Central memory CD8-positive, alpha-beta T cell (primary cell): ENCODE data around the gene GAGE13.
A peak's percentile ranks its signal among the peaks of the same experiment; 100 is the strongest.
"Not testable (repeated sequence)": the region's sequence is repeated elsewhere in the genome, so short reads cannot be mapped to it uniquely, and the experiment has no call there.

Source experiments
- ATAC-seq: fragments of 150-1000 bp; cut with Tn5 transposase; replicated peaks from 2 replicates; pipeline ENCODE4 v1.10.0; 2022; ENCODE audit warnings: mild to moderate bottlenecking, moderate FRiP score, moderate number of reproducible peaks; ENCODE audit not compliant: poor library complexity, severe bottlenecking; ENCODE audit errors: extremely low read depth
- DNase-seq, 2 donors: peaks; one replicate each; pipeline ENCODE4 v3.0.0; 2021; ENCODE audit warnings: low spot score in 2 of 2
- H3K27ac Mint-ChIP-seq: one replicate; pipeline ENCODE4 v1.8.0; 2022; ENCODE audit warnings: low read depth, mild to moderate bottlenecking, moderate library complexity, mixed read lengths
- H3K27me3 Mint-ChIP-seq: one replicate; pipeline ENCODE4 v1.8.0; 2022; ENCODE audit warnings: mixed read lengths
- H3K36me3 Mint-ChIP-seq: one replicate; pipeline ENCODE4 v1.8.0; 2022; ENCODE audit warnings: mild to moderate bottlenecking, moderate library complexity, mixed read lengths; ENCODE audit not compliant: insufficient read depth
- H3K4me1 Mint-ChIP-seq: one replicate; pipeline ENCODE4 v1.8.0; 2022; ENCODE audit warnings: mixed read lengths
- H3K4me3 Mint-ChIP-seq: one replicate; pipeline ENCODE4 v1.8.0; 2022; ENCODE audit warnings: mild to moderate bottlenecking, moderate library complexity, mixed read lengths
- H3K9me3 Mint-ChIP-seq: one replicate; pipeline ENCODE4 v1.8.0; 2022; ENCODE audit warnings: mixed read lengths

The GAGE13 gene

DNA sequence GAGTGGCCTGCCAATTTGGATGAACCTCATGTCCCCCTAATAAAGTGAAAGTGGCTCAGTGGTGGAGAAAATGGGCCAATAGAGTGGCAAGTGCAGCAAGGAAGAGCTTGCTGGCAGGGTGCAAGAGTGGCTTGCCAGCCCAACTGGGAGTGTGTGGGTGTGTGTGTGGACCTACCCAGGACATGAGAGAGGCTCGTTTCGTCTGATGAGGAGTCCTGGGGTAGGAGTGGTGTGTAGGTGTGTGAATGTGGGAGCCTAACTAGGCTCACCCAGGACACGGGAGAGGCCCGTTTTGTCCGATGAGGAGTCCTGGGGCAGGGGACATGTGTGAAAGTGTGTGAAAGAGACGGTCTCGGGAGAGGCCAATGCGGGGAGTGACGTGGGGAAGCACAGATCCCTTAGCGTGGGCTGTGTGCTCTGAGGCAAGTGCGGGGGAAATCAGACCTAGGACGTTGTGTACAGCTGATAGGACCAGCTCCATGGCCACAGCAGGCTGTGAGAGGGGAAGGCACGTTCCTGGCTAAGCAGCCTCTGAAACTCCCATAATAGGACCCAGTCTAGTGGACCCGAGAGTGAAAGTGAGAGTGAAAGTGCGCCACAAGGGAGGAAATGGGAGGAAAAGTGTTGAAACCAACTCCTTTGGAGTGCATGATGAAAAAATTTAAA, 22.6 kb upstream of the GAGE13 start:
- peaks cover 21% of the 10 kb centered on the region for H3K4me1 Mint-ChIP-seq
- H3K36me3 Mint-ChIP-seq, result peaks cover 7% of the 10 kb centered on the region
- ATAC-seq (peak; percentile 52), DNase-seq (no peak)
- H3K4me3 Mint-ChIP-seq, result peak overlapping the region; percentile 75
- no peaks in the 10 kb centered on the region for H3K27me3 Mint-ChIP-seq
- H3K9me3 Mint-ChIP-seq, result no peaks in the 10 kb centered on the region
- peak overlapping the region; percentile 89 for H3K27ac Mint-ChIP-seq

DNA sequence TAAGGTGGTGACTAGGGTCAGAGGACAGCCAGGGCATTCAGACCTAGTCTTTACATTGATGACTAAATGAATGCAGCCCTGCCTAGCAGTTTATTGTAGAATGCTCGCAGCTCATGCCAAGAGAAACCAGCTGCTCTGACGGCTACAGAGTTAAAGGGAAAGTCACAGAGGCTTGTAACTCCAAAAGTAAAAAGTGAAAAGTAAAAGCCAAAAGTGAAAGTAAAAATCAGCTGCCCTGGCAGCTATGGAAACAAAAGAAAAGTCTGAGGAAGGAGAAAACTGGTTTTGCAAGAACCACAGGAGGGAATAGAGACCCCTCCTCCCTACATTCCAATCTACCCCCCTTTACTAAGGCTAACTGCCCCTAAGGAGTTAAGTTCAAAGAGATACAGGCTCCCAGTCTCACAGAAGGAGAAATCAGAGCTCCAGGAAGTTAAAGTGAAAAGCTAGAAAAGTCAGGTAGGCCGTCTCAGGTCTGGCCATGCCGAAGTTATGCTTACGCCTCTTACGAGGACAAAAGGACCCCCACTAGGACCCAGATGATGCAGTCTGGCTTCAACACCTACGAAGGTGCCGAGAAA, 21.9 kb upstream of the GAGE13 start:
- Mint-ChIP-seq H3K4me1 (peaks cover 21% of the 10 kb centered on the region), H3K27ac (peak overlapping the region; percentile 89), H3K27me3 (no peaks in the 10 kb centered on the region), H3K4me3 (peak overlapping the region; percentile 75), H3K9me3 (no peaks in the 10 kb centered on the region), H3K36me3 (peaks cover 7% of the 10 kb centered on the region)
- ATAC-seq (peak; percentile 77), DNase-seq (no peak)

DNA sequence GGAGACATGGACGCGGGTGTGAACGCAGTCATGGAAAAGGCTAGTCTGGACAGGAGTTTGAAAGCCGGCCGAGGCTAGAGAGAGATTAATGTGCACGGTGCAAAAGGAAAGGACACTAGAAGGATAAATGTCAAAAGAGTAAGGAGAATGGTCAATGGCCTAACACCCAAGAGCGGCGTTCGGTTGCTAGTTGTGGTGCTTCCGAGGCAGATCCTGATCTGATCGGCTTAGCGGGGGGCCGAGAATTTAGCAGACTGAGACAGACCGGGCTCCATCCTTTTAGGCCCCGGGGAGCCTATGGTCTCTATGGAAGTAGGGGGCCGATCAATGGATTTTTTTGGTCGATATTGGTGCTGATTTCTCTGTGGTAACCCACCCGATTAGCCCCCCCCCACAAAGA, 21.0 kb upstream of the GAGE13 start:
- Mint-ChIP-seq H3K36me3 (peaks cover 7% of the 10 kb centered on the region), H3K27me3 (no peaks in the 10 kb centered on the region), H3K9me3 (no peaks in the 10 kb centered on the region), H3K4me3 (peak overlapping the region; percentile 75), H3K4me1 (peaks cover 21% of the 10 kb centered on the region), H3K27ac (peak overlapping the region; percentile 89)
- no peak for DNase-seq
- no peak for ATAC-seq

DNA sequence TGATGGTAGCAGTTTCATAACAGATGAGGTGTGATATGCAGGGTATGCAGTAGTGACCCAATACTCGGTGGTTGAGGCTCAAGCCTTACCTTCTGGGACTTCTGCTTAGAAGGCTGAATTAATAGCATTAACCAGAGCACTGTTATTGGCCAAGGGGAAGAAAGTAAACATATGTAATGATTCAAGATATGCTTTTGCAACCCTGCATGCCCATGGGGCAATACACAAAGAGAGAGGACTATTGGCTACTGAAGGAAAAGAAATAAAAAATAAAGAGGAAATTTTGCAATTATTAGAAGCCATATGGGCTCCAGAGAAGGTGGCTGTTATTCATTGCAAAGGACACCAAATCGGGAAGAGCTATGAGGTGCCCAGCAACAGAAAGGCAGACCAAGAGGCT, 19.2 kb upstream of the GAGE13 start:
- peaks cover 21% of the 10 kb centered on the region for H3K4me1 Mint-ChIP-seq
- no peak overlapping the region for H3K4me3 Mint-ChIP-seq
- no peaks in the 10 kb centered on the region for H3K9me3 Mint-ChIP-seq
- ATAC-seq, result no peak
- no peak overlapping the region for H3K27ac Mint-ChIP-seq
- no peak for DNase-seq
- peaks cover 7% of the 10 kb centered on the region for H3K36me3 Mint-ChIP-seq
- H3K27me3 Mint-ChIP-seq, result no peaks in the 10 kb centered on the region

DNA sequence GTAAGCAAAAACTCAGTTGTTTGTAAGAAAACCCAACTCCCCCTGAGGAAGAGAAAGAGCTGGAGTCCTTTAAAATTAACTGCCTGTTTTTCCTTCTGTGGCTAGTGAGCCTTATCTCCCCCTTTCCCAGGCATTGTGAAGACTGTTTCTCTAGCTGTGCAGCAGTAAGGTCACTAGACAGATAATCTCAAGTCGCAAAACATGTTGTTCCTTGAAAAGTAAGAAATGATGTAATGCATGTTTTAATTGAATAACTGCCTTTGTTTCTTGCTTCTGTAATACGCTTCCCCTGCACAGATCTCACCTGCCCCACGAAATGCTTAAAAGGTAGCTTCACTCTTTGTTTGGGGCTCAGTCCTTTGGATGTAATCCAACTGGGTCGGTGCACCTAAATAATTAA, 15.3 kb upstream of the GAGE13 start:
- no peak overlapping the region for H3K27ac Mint-ChIP-seq

DNA sequence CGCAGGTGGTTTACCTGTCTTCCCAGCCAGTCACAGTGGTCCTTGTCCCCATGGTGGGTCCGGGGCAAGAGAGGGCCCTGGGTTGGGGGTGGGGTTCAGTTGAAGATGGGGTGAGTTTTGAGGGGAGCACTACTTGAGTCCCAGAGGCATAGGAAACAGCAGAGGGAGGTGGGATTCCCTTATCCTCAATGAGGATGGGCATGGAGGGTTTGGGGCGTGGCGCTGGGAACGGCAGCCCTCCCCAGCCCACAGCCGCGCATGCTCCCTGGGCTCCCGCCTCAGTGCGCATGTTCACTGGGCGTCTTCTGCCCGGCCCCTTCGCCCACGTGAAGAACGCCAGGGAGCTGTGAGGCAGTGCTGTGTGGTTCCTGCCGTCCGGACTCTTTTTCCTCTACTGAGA, 9.6 kb upstream of the GAGE13 start, which contains the start of gene GAGE12J:
GAGE12J (plus strand) TSS at position 301 of the 400 bp plus-strand sequence. CDS start 1,157 bp downstream, outside the sequence.
- H3K4me3 Mint-ChIP-seq, H3K9me3 Mint-ChIP-seq, ATAC-seq, H3K27ac Mint-ChIP-seq, DNase-seq, H3K4me1 Mint-ChIP-seq, H3K36me3 Mint-ChIP-seq, H3K27me3 Mint-ChIP-seq: not testable (repeated sequence)

More for the DNA sequence above, 15.3 kb upstream of the GAGE13 start:
- no peaks in the 10 kb centered on the region for H3K36me3 Mint-ChIP-seq
- H3K9me3 Mint-ChIP-seq, result no peaks in the 10 kb centered on the region
- ATAC-seq, result no peak
- H3K27me3 Mint-ChIP-seq, result no peaks in the 10 kb centered on the region
- no peak overlapping the region for H3K4me3 Mint-ChIP-seq
- no peaks in the 10 kb centered on the region for H3K4me1 Mint-ChIP-seq
- no peak for DNase-seq

DNA sequence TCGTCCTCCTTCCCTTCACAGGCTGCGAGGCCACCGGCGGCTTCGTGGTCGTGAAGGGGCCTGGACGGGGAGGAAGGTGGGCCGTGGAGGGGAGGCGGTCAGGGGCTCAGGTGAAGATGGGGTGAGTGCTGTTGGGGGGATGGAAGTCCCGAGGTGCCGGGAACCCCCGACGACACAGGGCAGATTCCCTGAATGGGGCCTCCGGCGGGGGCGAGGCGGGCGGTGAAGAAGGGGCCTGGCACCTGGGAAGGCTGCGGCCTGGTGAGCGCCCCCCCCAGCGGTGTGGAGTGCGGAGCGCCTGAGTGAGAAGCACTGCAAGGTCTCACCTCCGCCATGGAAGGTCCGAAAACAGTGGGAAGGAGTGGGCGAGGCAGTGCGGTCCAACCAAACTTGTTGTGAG, 9.1 kb upstream of the GAGE13 start:
- not testable (repeated sequence) for H3K4me3 Mint-ChIP-seq, H3K36me3 Mint-ChIP-seq, ATAC-seq, H3K4me1 Mint-ChIP-seq, H3K27me3 Mint-ChIP-seq, H3K27ac Mint-ChIP-seq, H3K9me3 Mint-ChIP-seq, DNase-seq

DNA sequence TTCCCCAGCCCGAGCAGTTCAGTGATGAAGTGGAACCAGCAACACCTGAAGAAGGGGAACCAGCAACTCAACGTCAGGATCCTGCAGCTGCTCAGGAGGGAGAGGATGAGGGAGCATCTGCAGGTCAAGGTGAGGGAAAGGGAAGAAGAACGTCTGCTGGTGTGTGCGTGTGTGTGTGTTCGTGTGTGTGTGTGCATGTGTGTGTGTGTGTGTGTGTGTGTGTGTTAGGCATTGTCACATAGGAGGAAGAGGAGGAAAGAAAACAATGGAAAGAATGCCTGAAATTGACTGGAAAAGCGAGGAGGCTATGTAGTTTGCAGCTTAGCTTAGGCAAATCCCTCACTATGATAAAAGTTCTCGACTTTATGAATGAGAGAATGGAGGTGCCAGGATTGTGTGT, 7.6 kb upstream of the GAGE13 start:
- H3K4me1 Mint-ChIP-seq, H3K36me3 Mint-ChIP-seq, ATAC-seq, H3K4me3 Mint-ChIP-seq, DNase-seq, H3K27ac Mint-ChIP-seq, H3K9me3 Mint-ChIP-seq, H3K27me3 Mint-ChIP-seq: not testable (repeated sequence)

DNA sequence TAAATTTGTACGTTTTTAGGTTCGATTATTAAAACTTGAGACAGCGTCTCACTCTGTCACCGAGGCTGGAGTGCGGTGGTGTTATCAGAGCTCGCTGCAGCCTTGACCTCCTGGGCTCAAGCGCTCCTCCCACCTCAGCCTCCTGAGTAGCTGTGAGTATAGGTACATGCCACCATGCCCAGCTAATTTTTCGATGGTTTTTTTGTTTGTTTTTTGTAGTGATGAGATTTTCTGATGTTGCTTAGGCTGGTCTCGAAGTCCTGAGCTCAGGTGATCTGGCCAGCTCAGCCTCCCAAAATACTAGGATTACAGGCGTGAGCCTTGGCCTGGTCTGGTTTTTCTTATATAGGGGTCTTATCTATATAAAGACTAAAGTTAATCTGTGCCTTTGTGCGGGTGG, 961 bp upstream of the GAGE13 start:
- not testable (repeated sequence) for H3K4me1 Mint-ChIP-seq, ATAC-seq, H3K27me3 Mint-ChIP-seq, H3K9me3 Mint-ChIP-seq, H3K36me3 Mint-ChIP-seq, DNase-seq, H3K27ac Mint-ChIP-seq, H3K4me3 Mint-ChIP-seq

DNA sequence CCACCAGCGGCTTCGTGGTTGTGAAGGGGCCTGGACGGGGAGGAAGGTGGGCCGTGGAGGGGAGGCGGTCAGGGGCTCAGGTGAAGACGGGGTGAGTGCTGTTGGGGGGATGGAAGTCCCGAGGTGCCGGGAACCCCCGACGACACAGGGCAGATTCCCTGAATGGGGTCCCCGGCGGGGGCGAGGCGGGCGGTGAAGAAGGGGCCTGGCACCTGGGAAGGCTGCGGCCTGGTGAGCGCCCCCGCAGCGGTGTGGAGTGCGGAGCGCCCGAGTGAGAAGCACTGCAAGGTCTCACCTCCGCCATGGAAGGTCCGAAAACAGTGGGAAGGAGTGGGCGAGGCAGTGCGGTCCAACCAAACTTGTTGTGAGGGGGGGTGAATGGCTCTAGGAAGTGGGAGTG, 459 bp downstream of the GAGE13 start:
- H3K27me3 Mint-ChIP-seq, DNase-seq, H3K4me1 Mint-ChIP-seq, H3K9me3 Mint-ChIP-seq, H3K36me3 Mint-ChIP-seq, ATAC-seq, H3K4me3 Mint-ChIP-seq, H3K27ac Mint-ChIP-seq: not testable (repeated sequence)

DNA sequence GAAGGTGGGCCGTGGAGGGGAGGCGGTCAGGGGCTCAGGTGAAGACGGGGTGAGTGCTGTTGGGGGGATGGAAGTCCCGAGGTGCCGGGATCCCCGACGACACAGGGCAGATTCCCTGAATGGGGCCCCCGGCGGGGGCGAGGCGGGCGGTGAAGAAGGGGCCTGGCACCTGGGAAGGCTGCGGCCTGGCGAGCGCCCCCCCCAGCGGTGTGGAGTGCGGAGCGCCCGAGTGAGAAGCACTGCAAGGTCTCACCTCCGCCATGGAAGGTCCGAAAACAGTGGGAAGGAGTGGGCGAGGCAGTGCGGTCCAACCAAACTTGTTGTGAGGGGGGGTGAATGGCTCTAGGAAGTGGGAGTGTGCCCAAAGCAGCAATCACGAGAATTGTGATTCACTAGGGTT, 10.1 kb downstream of the GAGE13 start:
- DNase-seq, H3K36me3 Mint-ChIP-seq, H3K4me1 Mint-ChIP-seq, H3K9me3 Mint-ChIP-seq, H3K4me3 Mint-ChIP-seq, ATAC-seq, H3K27ac Mint-ChIP-seq, H3K27me3 Mint-ChIP-seq: not testable (repeated sequence)

DNA sequence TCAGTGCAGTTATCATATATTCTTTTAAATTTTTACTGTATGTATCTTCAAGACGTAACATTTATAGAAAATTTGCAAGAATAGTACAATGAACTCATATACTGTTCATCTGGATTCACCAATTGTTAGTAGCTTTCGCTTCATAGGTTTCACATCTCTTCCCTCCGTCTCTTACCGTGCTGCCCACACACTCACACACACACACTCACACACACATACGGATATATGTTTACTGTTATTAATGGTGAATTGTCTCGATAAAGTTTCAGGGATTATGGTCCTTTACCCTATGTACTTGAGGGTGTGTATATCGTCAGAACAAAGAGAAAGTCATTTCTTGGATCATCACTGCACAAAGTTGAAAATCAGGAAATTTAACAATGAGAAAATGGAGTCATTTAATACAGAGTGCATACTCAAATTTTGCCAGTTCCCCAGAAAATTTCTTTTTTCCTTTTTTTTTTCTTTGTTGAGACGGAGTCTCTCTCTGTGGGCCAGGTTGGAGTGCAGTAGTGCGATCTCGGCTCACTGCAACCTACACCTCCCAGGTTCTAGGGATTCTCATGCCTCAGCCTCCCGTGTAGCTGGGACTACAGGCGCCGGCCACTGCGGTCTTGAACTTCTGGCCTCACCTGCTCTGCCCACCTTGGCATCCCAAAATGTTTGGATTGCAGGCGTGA, 13.3 kb downstream of the GAGE13 start:
- not testable (repeated sequence) for H3K4me1 Mint-ChIP-seq, H3K36me3 Mint-ChIP-seq, H3K27me3 Mint-ChIP-seq, H3K4me3 Mint-ChIP-seq, ATAC-seq, H3K27ac Mint-ChIP-seq, DNase-seq, H3K9me3 Mint-ChIP-seq

DNA sequence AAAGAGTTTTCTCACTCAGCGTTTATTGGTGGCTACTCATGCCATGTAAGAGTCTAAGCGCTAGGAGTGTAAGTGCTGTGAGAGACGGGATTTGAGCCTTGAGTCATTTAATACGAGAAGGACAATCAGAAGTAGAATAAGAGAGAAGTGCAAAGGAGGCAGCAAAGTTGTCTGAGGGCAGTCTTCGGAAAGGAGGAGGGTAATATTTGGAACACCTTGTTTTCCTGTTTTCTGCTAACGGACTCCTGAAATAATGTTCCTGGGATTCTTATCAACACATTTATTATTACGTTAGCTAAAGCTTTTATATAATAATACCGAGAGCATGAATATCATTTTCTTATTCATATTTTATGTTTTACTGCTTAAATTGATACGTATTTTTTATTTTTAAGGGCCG, 14.0 kb downstream of the GAGE13 start:
- H3K27me3 Mint-ChIP-seq, H3K4me1 Mint-ChIP-seq: not testable (repeated sequence)

More for the DNA sequence above, 14.0 kb downstream of the GAGE13 start:
- H3K36me3 Mint-ChIP-seq, H3K9me3 Mint-ChIP-seq, H3K27ac Mint-ChIP-seq, ATAC-seq, H3K4me3 Mint-ChIP-seq, DNase-seq: not testable (repeated sequence)
